DMS153 treated with DMSO at 0.1 percent for 48 hours (cell line): ENCODE data around the gene POLRMT.
A peak's percentile ranks its signal among the peaks of the same experiment; 100 is the strongest.
"Not testable (repeated sequence)": the region's sequence is repeated elsewhere in the genome, so short reads cannot be mapped to it uniquely, and the experiment has no call there.

ENCODE experiments used
- DNase-seq: peaks from one replicate; lab custom pipeline; 2025; ENCODE audit not compliant: unreplicated experiment; lab: John Stamatoyannopoulos, UW

Gene POLRMT

DNA sequence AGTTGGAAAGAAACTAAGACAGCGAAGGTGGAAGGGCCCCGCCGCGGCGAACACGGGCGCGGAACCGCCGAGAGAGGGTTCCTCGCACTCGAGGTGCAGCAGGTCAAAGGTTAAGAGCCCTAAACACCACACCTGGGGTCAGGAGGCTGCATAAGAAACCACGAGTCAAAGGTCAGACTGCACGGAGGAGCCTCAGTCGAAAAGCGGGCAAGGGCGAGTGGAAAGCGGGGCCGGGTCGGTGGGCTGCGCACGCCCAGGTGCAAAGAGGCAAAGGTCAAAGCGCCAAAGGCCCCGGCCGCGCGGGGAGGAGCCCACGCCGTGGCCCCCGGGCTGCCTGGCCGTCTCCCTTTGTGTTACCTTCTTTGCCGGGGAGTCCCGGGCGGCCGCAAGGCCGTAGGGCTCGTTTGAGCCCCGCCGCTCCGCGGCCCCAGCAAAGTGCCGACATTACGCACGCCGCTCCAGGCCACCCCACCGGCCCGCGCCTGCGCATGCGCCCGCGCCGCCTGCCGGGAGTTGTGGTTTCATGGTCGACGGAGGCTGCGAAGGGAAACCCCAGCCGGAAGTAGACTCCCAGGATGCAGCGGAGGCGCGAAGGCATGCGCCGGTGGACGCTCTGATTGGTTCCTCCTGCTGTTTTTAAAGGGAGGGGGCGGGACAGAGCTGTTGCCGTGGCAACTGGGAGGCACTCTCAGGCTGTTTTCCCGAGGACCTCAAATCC lies at the start of gene POLRMT:
TSS of gene POLRMT (minus strand) at position 470 of the 718 bp plus-strand sequence. CDS start at position 445, 25 bp downstream.
- peak; percentile 28 for DNase-seq

DNA sequence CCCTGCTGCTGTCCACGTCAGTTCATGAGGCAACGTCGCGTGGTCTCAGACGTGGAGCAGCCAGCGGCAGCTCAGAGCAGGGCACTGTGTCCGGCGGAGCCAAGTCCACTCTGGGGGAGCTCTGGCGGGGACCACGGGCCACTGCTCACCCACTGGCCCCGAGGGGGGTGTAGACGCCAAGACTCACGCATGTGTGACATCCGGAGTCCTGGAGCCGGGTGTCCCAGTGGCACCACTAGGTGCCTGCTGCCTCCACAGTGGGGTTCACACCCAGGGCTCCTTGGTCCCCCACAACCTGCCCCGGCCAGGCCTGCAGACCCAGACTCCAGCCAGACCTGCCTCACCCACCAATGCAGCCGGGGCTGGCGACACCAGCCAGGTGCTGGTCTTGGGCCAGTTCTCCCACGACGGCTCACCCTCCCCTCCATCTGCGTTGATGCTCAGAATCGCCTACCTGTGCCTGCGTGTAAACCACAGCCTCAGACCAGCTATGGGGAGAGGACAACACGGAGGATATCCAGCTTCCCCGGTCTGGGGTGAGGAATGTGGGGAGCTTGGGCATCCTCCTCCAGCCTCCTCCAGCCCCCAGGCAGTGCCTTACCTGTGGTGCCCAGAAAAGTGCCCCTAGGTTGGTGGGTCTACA lies 49.5 kb upstream of the POLRMT start:
- no peak for DNase-seq

DNA sequence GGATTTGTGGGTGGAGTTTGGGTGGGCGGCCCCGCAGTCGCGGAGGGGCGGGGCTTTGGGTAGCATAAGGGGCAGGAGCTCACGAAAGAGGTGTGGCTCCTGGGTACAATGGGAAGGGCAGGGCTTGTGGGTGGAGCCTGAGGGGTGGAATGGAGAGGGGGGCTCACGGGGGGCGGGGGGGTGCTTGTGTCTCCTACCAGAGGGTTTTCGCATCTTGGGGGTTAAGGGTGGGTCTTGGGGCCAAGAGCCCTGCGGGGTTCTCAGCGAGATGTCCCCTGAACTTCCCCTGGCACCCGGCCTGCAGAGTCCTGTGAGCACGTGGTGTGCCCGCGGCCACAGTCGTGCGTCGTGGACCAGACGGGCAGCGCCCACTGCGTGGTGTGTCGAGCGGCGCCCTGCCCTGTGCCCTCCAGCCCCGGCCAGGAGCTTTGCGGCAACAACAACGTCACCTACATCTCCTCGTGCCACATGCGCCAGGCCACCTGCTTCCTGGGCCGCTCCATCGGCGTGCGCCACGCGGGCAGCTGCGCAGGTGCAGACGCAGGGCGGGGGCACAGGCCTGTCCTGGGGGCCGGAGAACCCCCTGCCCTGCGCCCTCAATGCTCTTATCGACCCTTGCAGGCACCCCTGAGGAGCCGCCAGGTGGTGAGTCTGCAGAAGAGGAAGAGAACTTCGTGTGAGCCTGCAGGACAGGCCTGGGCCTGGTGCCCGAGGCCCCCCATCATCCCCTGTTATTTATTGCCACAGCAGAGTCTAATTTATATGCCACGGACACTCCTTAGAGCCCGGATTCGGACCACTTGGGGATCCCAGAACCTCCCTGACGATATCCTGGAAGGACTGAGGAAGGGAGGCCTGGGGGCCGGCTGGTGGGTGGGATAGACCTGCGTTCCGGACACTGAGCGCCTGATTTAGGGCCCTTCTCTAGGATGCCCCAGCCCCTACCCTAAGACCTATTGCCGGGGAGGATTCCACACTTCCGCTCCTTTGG lies 48.0 kb upstream of the POLRMT start:
- peak; percentile 43 for DNase-seq

DNA sequence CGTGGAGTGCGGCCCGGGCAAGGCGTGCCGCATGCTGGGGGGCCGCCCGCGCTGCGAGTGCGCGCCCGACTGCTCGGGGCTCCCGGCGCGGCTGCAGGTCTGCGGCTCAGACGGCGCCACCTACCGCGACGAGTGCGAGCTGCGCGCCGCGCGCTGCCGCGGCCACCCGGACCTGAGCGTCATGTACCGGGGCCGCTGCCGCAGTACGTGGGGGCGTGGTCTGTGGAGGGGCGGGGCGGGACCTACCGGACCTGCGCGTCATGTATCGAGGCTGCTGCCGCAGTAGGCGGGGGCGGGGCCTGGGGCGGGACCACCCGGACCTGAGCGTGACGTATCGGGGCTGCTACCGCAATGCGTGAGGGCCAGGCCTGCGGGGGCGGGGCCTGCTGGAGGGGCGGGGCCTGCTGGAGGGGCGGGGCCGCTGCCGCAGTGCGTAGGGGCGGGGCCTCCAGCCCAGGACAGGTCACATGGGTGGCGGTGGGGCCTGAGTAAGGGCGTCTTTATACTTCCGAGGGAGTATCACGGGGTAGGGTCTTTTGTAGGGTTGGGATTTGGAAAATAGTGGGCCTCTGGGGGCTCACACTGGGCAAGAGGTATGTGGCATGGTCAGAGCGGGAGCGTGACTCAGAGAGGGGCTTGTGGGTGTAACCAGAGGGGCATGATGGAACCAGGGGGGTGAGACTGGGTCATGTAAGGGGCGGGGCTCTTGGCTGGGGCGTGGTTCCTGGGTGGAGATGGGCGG lies 47.1 kb upstream of the POLRMT start:
- DNase-seq: peak; percentile 88

- DNase-seq: no peak
Observed at GRCh38 chr19:679418-680286, 46.3 kb upstream of the POLRMT start.

GRCh38 chr19:678791-679388 lies 45.6 kb upstream of the POLRMT start:
- no peak for DNase-seq

DNA sequence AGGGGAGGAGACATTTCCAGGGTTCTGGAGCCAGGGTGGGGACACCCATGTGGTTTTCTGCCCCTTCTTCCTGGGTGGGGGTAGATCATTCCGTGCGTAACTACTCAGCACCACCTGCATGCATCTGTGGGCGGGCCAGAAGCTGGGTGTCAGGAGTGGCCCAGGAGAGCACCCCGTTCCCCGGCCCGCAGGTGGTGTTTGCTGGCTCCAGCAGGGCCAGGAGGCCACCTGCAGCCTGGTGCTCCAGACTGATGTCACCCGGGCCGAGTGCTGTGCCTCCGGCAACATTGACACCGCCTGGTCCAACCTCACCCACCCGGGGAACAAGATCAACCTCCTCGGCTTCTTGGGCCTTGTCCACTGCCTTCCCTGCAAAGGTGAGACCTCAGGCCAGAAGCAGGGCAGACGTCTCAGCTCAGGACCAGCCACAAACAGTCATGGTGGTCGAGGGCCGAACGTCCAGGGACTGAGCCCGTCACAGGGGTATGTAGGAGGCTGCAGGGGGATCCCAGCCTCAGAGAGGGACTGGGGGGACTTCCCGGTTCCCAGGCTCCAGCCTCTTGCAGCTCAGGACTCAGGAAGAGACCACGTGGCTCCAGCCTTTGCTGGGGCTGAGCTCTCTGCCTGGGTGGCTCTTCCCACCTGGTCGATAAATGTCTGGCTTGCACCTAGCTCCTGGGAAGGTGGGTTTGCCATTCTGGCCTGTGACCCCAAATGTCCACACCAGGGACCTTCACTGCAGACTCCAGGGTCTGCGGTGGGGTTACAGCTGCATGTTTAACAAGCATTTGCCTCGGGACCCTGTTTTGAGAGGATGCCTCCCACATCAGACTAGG lies 44.5 kb upstream of the POLRMT start:
- DNase-seq: no peak

DNA sequence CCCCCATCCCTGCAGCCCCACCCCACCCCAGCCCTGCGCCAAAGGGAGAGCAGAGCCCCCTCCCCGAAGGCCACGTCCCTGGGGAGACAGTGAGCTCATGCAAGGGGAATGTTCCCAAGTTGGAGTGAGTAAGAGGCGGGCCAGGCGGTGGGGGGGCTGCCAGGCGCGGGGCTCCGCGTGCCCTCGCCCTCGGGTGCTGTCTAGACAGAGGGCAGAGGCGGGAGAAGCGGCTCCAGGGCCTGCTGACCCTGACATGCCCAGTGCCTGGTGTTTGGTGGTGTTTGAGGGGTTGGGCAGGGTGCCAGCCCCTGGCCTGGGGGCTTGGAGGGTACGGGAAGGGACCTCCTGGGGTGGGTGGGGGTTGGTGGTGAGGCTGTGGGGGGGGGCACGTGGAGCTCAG lies 43.9 kb upstream of the POLRMT start:
- no peak for DNase-seq

DNA sequence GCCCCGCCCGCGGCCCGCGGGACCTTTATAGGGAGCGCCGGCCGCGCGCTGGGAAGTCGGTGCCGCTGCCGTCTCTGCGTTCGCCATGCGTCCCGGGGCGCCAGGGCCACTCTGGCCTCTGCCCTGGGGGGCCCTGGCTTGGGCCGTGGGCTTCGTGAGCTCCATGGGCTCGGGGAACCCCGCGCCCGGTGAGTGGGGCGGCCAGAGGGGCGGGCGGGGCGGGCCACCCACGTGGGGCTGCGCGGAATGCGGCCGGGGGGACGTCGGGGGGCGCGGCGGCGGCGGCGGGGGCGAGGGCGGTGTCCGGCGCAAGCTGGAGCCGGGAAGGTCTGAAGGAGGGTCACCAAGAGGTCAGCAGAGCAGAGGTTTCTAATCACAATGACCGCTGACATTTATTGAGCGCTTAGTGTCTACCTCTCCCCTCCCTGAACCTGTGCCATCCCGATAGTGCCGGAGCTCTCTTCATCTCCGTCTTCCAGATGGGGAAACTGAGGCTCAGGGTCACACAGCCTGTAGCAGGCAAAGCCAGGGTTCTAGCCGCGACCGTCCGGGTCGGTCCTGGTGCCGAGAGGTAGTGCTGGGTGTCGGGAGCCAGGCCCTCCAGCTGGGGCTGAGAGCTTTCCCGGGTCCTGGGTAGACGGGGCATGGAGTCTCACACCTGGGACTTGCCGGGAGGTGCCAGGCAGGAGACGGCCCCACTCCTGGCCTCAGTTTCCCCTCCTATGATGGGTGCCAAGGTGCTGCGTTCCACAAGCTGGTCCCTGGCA lies 43.2 kb upstream of the POLRMT start, which contains the start of gene FSTL3:
TSS of gene FSTL3 (plus strand) at position 54 of the 767 bp plus-strand sequence. CDS start at position 86, 32 bp downstream.
- DNase-seq: no peak

GRCh38 chr19:676007-676338 lies 42.6 kb upstream of the POLRMT start:
- no peak for DNase-seq

- DNase-seq: no peak
Observed at GRCh38 chr19:674282-675151, 41.2 kb upstream of the POLRMT start.

GRCh38 chr19:670609-671075 lies 37.3 kb upstream of the POLRMT start:
- DNase-seq: no peak

- DNase-seq: not testable (repeated sequence)
Observed at GRCh38 chr19:668675-669434, 35.5 kb upstream of the POLRMT start.

- not testable (repeated sequence) for DNase-seq
Observed at GRCh38 chr19:666985-667573, 33.7 kb upstream of the POLRMT start.

DNA sequence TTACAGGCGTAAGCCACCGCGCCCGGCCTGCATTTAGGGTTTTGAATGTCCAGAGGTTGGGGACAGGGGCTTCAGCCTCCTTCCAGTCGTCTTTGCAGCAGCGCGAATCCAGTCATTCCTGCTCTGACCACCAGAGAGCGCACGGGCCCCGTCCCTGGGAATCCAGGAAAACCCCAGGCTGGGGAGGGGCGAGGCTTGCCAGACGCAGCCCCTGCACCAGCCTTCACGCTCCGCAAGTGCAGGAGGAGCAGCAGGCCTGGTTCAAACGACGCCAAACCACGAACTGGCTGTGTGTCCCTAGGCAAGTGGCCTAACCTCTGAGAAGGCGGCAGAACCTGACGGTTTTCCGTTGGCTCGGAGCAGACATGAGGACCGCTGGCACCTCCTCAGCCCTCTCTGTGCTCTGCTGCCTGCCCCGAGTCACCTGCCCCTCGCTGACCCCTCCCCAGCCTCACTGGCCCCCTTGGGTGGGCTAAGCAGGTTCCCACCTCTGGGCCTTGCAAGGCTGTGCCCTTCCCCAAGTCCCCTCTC lies 31.6 kb upstream of the POLRMT start:
- DNase-seq: peak; percentile 30
